Measurements from ENCODE around the gene NOTO. TPM values are rescaled to one million over a fixed set of nuclear protein-coding genes. Genes with fewer than 3 reads are reported as not detected.

NOTO gene
- total and polyA plus RNA-seq, 11 donors, result not detected

DNA sequence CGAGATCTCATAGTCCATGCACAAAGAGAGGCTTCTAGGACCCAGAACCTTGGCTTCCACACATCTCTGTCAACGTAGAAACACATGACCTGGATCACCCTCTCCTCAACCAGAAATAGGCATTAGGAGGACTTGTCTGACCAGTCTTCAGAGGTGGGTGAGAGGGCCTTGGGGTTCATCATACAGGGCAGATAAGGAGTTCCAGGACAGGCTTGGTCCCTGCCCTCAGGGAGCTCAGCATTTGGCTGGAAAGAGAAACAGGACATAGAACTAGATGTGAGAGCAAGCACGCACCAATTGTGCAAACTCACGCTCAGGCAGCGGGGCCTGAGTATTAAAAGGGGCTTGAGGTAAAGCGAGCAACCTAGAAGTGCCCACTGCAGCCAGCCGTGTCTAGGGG lies 28.6 kb upstream of the NOTO start:
- Histone ChIP-seq H3K4me3 (no peak overlapping the region), H3K4me1 (peaks cover 0 to 31% (median 23%) of the 10 kb centered on the region in 12 donors), H3K9me3 (no peaks in the 10 kb centered on the region), H3K27me3 (peaks cover 0 to 33% (median 2%) of the 10 kb centered on the region in 9 donors), H3K27ac (no peak overlapping the region), H3K36me3 (no peaks in the 10 kb centered on the region)
- no peak for TF ChIP-seq POLR2A (IDR thresholded peaks at IDR 0.05)
- TF ChIP-seq, protein P1, sequence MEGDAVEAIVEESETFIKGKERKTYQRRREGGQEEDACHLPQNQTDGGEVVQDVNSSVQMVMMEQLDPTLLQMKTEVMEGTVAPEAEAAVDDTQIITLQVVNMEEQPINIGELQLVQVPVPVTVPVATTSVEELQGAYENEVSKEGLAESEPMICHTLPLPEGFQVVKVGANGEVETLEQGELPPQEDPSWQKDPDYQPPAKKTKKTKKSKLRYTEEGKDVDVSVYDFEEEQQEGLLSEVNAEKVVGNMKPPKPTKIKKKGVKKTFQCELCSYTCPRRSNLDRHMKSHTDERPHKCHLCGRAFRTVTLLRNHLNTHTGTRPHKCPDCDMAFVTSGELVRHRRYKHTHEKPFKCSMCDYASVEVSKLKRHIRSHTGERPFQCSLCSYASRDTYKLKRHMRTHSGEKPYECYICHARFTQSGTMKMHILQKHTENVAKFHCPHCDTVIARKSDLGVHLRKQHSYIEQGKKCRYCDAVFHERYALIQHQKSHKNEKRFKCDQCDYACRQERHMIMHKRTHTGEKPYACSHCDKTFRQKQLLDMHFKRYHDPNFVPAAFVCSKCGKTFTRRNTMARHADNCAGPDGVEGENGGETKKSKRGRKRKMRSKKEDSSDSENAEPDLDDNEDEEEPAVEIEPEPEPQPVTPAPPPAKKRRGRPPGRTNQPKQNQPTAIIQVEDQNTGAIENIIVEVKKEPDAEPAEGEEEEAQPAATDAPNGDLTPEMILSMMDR (IDR thresholded peaks at IDR 0.05), result no peak
- 87 to 96% (median 93%) methylated on average over 7 of the region's 7 CpGs for WGBS, 4 donors
- no peak for DNase-seq
- no peak for ATAC-seq
- intact Hi-C loops (cut with DNase I), result loop anchor here in 1 of 10 donors (10.0 kb wide), 1 partner anchor 399 kb away; no protein-coding TSS in a partner anchor

DNA sequence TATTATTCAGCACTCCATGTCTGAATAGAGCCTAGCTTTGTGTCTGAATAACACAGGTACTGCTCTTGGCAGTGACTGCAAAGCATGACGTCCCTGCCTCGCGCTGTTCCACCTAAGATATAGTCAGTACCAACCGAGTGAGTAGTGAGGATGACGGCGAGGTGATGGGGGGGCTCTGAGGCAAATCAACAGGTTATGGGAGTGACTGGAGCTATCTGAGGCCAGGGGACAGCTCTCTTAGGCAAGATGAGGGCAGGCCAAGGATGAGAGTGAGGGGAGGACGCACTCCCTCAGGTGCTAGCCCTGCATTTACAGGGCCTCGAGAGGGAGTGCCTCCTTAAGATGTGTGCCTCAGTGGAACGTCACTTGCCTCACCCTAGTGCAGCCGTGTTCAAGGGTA lies 28.1 kb upstream of the NOTO start:
- no peaks in the 10 kb centered on the region for H3K9me3 ChIP-seq
- DNase-seq, result no peak
- no peak for ATAC-seq
- peaks cover 0 to 31% (median 23%) of the 10 kb centered on the region in 12 donors for H3K4me1 ChIP-seq
- intact Hi-C loops (cut with DNase I), result loop anchor here in 1 of 10 donors (10.0 kb wide), 1 partner anchor 399 kb away; no protein-coding TSS in a partner anchor
- no peaks in the 10 kb centered on the region for H3K36me3 ChIP-seq
- no peak overlapping the region for H3K27ac ChIP-seq
- peaks cover 0 to 37% (median 4%) of the 10 kb centered on the region in 9 donors for H3K27me3 ChIP-seq
- no peak for TF ChIP-seq POLR2A (IDR thresholded peaks at IDR 0.05)
- TF ChIP-seq, protein P1 (IDR thresholded peaks at IDR 0.05), result no peak
- no peak overlapping the region for H3K4me3 ChIP-seq
- 92 to 97% (median 97%) methylated on average over 10 of the region's 10 CpGs for WGBS, 4 donors

DNA sequence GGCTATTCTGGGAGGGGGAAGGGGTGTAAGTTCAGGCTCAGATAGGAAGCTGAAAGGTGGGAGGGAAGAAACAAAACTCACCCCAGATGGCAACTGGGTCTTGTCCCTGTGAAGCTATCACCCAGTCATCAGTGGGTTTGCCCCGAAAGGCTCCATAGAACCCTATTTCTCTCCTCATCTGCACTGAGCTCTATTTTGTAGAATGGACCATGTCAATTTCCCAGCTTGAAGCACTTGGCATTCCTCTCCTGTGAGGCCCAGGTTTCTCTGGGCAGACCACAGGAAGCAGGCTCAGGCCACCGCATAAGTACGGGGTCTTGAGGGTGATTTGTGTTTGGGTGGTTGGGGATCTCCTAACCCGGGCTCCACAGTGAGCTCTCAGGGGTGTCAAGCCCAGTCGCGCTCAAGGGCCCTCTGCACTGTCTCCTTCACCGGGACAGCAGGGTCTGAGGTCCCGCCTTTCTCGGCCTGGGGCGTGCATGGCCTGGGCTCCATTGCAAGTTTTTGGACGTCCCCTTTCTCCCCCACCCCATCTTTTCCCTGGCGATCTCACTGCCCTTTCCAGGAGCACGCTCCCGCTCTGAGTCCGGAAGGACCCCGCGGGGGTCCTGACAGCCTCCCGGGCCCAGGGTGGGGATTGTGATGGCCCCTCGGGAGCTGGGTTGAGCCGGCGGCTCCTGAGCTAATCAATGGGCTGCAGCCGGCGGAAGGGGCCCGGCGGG lies 27.3 kb upstream of the NOTO start:
- Histone ChIP-seq H3K9me3 (no peaks in the 10 kb centered on the region), H3K27me3 (peaks cover 0 to 43% (median 7%) of the 10 kb centered on the region in 9 donors), H3K4me3 (peak overlapping the region; percentile 2 to 71 (median 59)), H3K4me1 (peaks cover 0 to 31% (median 23%) of the 10 kb centered on the region in 12 donors), H3K27ac (peak overlapping the region in 1 of 12 donors; percentile 86), H3K36me3 (no peaks in the 10 kb centered on the region)
- ATAC-seq, result no peak
- DNase-seq, result no peak
- 28 to 61% (median 32%) methylated on average over 6 to 25 of the region's 25 CpGs for WGBS, 4 donors
- intact Hi-C loops (cut with DNase I), result loop anchor here in 9 of 10 donors (5.0 to 10.0 kb wide), 7 partner anchors 37 to 400 kb away; partner anchors contain the start of genes SFXN5 (in 1 of the 9) and SMYD5 (in 1 of the 9)
- TF ChIP-seq POLR2A (IDR thresholded peaks at IDR 0.05), result no peak
- TF ChIP-seq, protein P1 (IDR thresholded peaks at IDR 0.05), result no peak

DNA sequence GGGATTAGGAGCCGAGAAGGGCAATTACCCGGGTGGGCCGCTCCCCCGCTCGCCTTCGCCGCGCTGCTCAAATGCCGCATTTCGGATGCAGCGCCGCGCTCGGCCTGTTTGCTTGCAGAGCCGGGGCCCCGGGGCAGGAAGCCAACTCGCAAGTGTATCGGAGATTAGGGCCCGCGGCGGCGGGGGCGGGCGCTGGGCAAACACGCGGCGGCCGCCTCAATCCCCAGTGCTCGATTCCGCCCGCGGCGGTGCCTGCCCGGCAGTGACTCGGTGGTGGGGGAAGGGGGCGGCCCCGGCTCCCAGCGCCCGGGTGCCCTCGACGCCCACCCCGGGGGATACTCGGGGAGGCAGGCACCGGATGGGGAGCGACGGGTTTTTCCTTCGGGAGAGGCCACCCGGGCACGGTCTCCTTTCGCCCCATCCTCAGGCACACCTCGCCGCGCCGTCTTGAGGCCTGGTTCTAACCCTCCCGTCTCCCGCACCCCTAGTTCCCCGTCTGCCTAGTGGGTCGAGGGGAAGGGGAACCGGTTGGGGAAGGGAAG lies 26.6 kb upstream of the NOTO start:
- H3K4me1 ChIP-seq, result peaks cover 0 to 31% (median 23%) of the 10 kb centered on the region in 12 donors
- intact Hi-C loops (cut with DNase I), result loop anchor here in 9 of 10 donors (2.0 to 10.0 kb wide), 8 partner anchors 37 to 401 kb away; partner anchors contain the start of genes SFXN5 (in 1 of the 9) and SMYD5 (in 1 of the 9)
- peaks cover 0 to 43% (median 7%) of the 10 kb centered on the region in 9 donors for H3K27me3 ChIP-seq
- H3K9me3 ChIP-seq, result no peaks in the 10 kb centered on the region
- no peak for TF ChIP-seq POLR2A (IDR thresholded peaks at IDR 0.05)
- TF ChIP-seq, protein P1 (IDR thresholded peaks at IDR 0.05), result peak in 3 of 12 donors; percentile 6 to 21 (median 17)
- ATAC-seq (peak in 3 of 4 donors; percentile 23 to 56 (median 27)), DNase-seq (peak; percentile 84 to 92 (median 87))
- peak overlapping the region in 2 of 12 donors; percentile 74 to 86 for H3K27ac ChIP-seq
- no peaks in the 10 kb centered on the region for H3K36me3 ChIP-seq
- WGBS, 4 donors, result 1 to 2% (median 1%) methylated on average over 19 to 59 of the region's 59 CpGs
- H3K4me3 ChIP-seq, result peak overlapping the region; percentile 2 to 71 (median 59)

All from heart left ventricle (tissue), 16 donors.